GM21528 (cell line): Measurements from ENCODE around the gene COL11A1.
"Not testable (repeated sequence)": the region's sequence is repeated elsewhere in the genome, so short reads cannot be mapped to it uniquely, and the experiment has no call there.

Experiments
- ATAC-seq: cut with Tn5 transposase; IDR thresholded peaks from one replicate; pipeline ENCODE4 v1.9.1; 2021; ENCODE audit warnings: mild to moderate bottlenecking, moderate library complexity; ENCODE audit not compliant: unreplicated experiment, low FRiP score

COL11A1 gene

GRCh38 chr1:103087256-103087655 lies 21.1 kb downstream of the COL11A1 start:
- ATAC-seq = no peak

- ATAC-seq = no peak
Observed at GRCh38 chr1:103084181-103084580, 24.1 kb downstream of the COL11A1 start.

- no peak for ATAC-seq
Observed at GRCh38 chr1:103075316-103076000, 32.9 kb downstream of the COL11A1 start.

GRCh38 chr1:103074224-103074623 lies 34.1 kb downstream of the COL11A1 start:
- no peak for ATAC-seq

- ATAC-seq = no peak
Observed at GRCh38 chr1:103069201-103069600, 39.1 kb downstream of the COL11A1 start.

- ATAC-seq = no peak
Observed at GRCh38 chr1:103063921-103064320, 44.4 kb downstream of the COL11A1 start.

- ATAC-seq = no peak
Observed at GRCh38 chr1:103058391-103058790, 49.9 kb downstream of the COL11A1 start.

GRCh38 chr1:103056423-103056822 lies 51.9 kb downstream of the COL11A1 start:
- no peak for ATAC-seq

GRCh38 chr1:103028110-103028509 lies 80.2 kb downstream of the COL11A1 start:
- ATAC-seq = not testable (repeated sequence)

GRCh38 chr1:103025858-103026409 lies 82.4 kb downstream of the COL11A1 start:
- no peak for ATAC-seq

- ATAC-seq = no peak
Observed at GRCh38 chr1:103024051-103024450, 84.3 kb downstream of the COL11A1 start.

- ATAC-seq = no peak
Observed at GRCh38 chr1:103002005-103002404, 106.3 kb downstream of the COL11A1 start.

- ATAC-seq = no peak
Observed at GRCh38 chr1:102978874-102979273, 129.4 kb downstream of the COL11A1 start.

- no peak for ATAC-seq
Observed at GRCh38 chr1:102977292-102977691, 131.0 kb downstream of the COL11A1 start.

GRCh38 chr1:102970496-102971078 lies 137.7 kb downstream of the COL11A1 start:
- no peak for ATAC-seq

GRCh38 chr1:102967786-102968185 lies 140.5 kb downstream of the COL11A1 start:
- no peak for ATAC-seq

- ATAC-seq = no peak
Observed at GRCh38 chr1:102961549-102961948, 146.8 kb downstream of the COL11A1 start.

GRCh38 chr1:102954576-102954975 lies 153.7 kb downstream of the COL11A1 start:
- no peak for ATAC-seq

- no peak for ATAC-seq
Observed at GRCh38 chr1:102952400-102952799, 155.9 kb downstream of the COL11A1 start.

- ATAC-seq = no peak
Observed at GRCh38 chr1:102942324-102942723, 166.0 kb downstream of the COL11A1 start.

GRCh38 chr1:102941366-102941947 lies 166.9 kb downstream of the COL11A1 start:
- no peak for ATAC-seq

GRCh38 chr1:102937401-102937800 lies 170.9 kb downstream of the COL11A1 start:
- no peak for ATAC-seq
